Panc1 (cell line): ENCODE data around the gene SCCPDH. TPM values are rescaled to one million over a fixed set of nuclear protein-coding genes. Genes with fewer than 3 reads are reported as not detected.

Experiments used
- ATAC-seq: fragments of 200-7000 bp; cut with Tn5 transposase; 2 replicates; pipeline ENCODE4 v1.9.1; 2020; ENCODE audit warnings: mild to moderate bottlenecking, moderate library complexity
- BruUV-seq: library from RNA; stranded (reverse); fragments of 400-500 nt; replicated peaks from 2 replicates; lab custom pipeline; 2021; lab: Mats Ljungman, UMichigan
- CTCF ChIA-PET: fragments of 300-600 bp; sonication (Branson Sonifier 250); formaldehyde crosslinking; loops from one replicate; lab custom pipeline; 2022; ENCODE audit warnings: antibody characterized with exemption; lab: Charles Lee
- POLR2A ChIA-PET: fragments of 300-600 bp; sonication (Branson Sonifier 250); formaldehyde crosslinking; loops from one replicate; lab custom pipeline; 2022; ENCODE audit warnings: antibody characterized with exemption; lab: Charles Lee
- DNase-seq: peaks from one replicate; pipeline ENCODE4 v3.0.0-alpha.2; 2010; ENCODE audit warnings: low read depth, low spot score
- H3K27ac ChIP-seq: 2 replicates; pipeline ENCODE4 v1.5.1; 2011; ENCODE audit warnings: mild to moderate bottlenecking, low read length, inconsistent platforms
- H3K27me3 ChIP-seq: fragments of 200-500 bp; sonication (Bioruptor generic); 2 replicates; pipeline ENCODE4 v1.6.0; 2014; ENCODE audit warnings: low read length, inconsistent platforms; ENCODE audit not compliant: control insufficient read depth, insufficient read depth
- H3K36me3 ChIP-seq: fragments of 200-500 bp; sonication (Bioruptor generic); 2 replicates; pipeline ENCODE4 v1.5.1; 2014; ENCODE audit warnings: inconsistent platforms, mild to moderate bottlenecking, low read length, moderate library complexity; ENCODE audit not compliant: control insufficient read depth, insufficient read depth
- H3K4me1 ChIP-seq: 2 replicates; pipeline ENCODE4 v1.5.1; 2011; ENCODE audit warnings: inconsistent platforms, mild to moderate bottlenecking, low read length, moderate library complexity; ENCODE audit not compliant: control insufficient read depth, insufficient read depth
- H3K4me3 ChIP-seq, 2 experiments: 2 replicates each; pipeline ENCODE4 v1.5.1; 2011 to 2012; ENCODE audit warnings: low read depth in 2 of 2, low read length in 2 of 2, mild to moderate bottlenecking in 2 of 2, inconsistent platforms in 1 of 2, moderate library complexity in 1 of 2
- H3K9me3 ChIP-seq: fragments of 200-500 bp; sonication (Bioruptor generic); 2 replicates; pipeline ENCODE4 v1.5.1; 2014; ENCODE audit warnings: low read depth, mild to moderate bottlenecking, inconsistent platforms, low read length, moderate library complexity; ENCODE audit not compliant: control insufficient read depth, insufficient read depth
- CTCF ChIP-seq: fragments of 450-650 bp; IDR thresholded peaks from 2 replicates; pipeline ENCODE4 v1.5.1; 2017; ENCODE audit warnings: mild to moderate bottlenecking
- POLR2AphosphoS5 ChIP-seq: IDR thresholded peaks from 2 replicates; pipeline ENCODE4 v1.6.1; 2012; ENCODE audit warnings: mild to moderate bottlenecking, low read depth, low read length, moderate library complexity
- REST ChIP-seq, 2 experiments: IDR thresholded peaks; 2 replicates each; pipeline ENCODE4 v1.6.1; 2011 to 2012; ENCODE audit warnings: low read depth in 2 of 2, control low read depth in 1 of 2, low read length in 1 of 2, mild to moderate bottlenecking in 1 of 2, moderate library complexity in 1 of 2; ENCODE audit not compliant: insufficient read depth in 1 of 2
- SIN3A ChIP-seq: IDR thresholded peaks from 2 replicates; pipeline ENCODE4 v1.6.1; 2012; ENCODE audit warnings: low read depth, mild to moderate bottlenecking, low read length, moderate library complexity, borderline replicate concordance; ENCODE audit not compliant: insufficient read depth
- TCF7L2 ChIP-seq: IDR thresholded peaks from 2 replicates; pipeline ENCODE4 v1.6.1; 2011; ENCODE audit warnings: mild to moderate bottlenecking, low read depth, low read length, inconsistent platforms
- in situ Hi-C: cut with HindIII; loops from 2 replicates; pipeline ENCODE4 v1.10.0; 2016; ENCODE audit warnings: low sequenced_read_pairs, low pct_unique_long_range_greater_than_20kb
- intact Hi-C: fragments of 100-400 bp; cut with micrococcal nuclease; formaldehyde crosslinking; loops from one replicate; pipeline ENCODE4 v1.10.0; 2022; ENCODE audit not compliant: unreplicated experiment
- total RNA-seq: library from RNA; stranded (reverse); gene quantifications from one replicate; pipeline ENCODE4 v1.2.1, GENCODE V29; 2021; ENCODE audit not compliant: unreplicated experiment

The SCCPDH gene
- total RNA-seq, 1 experiment from 2014 or later = 40.2 TPM

GRCh38 chr1:246748006-246748405, 23.8 kb downstream of the SCCPDH start:
- no TSS peak for BruUV-seq
- CTCF ChIA-PET = no interaction called here
- ATAC-seq = no peak
- H3K27ac ChIP-seq = no peak overlapping the region
- 0 out of 2 replicates have a peak, but pooled peaks cover 2% of the 10 kb centered on the region for H3K4me1 ChIP-seq
- intact Hi-C loops (no loop called here), in situ Hi-C loops (no loop called here)
- POLR2A ChIA-PET = interaction anchor here (0.6 to 0.7 kb wide), 2 partner anchors 36 to 672 kb away, joined by 3 to 4 read pairs; no protein-coding TSS in a partner anchor
- H3K4me3 ChIP-seq = no peak overlapping the region
- no peaks in the 10 kb centered on the region for H3K27me3 ChIP-seq
- H3K36me3 ChIP-seq = no peaks in the 10 kb centered on the region
- H3K9me3 ChIP-seq = no peaks in the 10 kb centered on the region
- DNase-seq = no peak
- TF ChIP-seq SIN3A (no peak), REST (IDR thresholded peaks at IDR 0.05; ENCODE audit: insufficient read depth in 1 of 2, low read depth in 2 of 2, low read length in 1 of 2) (no peak), TCF7L2 (no peak), POLR2AphosphoS5 (no peak), CTCF (no peak)

- 0 out of 2 replicates have a peak, but pooled peaks have one; percentile 46 for ATAC-seq
- Histone ChIP-seq H3K27me3 (no peaks in the 10 kb centered on the region), H3K4me1 (0 out of 2 replicates have a peak, but pooled peaks cover 2% of the 10 kb centered on the region), H3K9me3 (no peaks in the 10 kb centered on the region), H3K4me3 (no peak overlapping the region), H3K27ac (no peak overlapping the region), H3K36me3 (no peaks in the 10 kb centered on the region)
- no peak for TF ChIP-seq REST (IDR thresholded peaks at IDR 0.05; ENCODE audit: insufficient read depth in 1 of 2, low read depth in 2 of 2, low read length in 1 of 2)
- TF ChIP-seq TCF7L2 = no peak
- TF ChIP-seq POLR2AphosphoS5 = no peak
- TF ChIP-seq CTCF = no peak
- TF ChIP-seq SIN3A = no peak
- POLR2A ChIA-PET = interaction anchor here (0.6 to 0.7 kb wide), 3 partner anchors 12 to 673 kb away, joined by 4 to 17 read pairs (median 9); no protein-coding TSS in a partner anchor
- intact Hi-C loops = no loop called here
- in situ Hi-C loops = no loop called here
- BruUV-seq = no TSS peak
- DNase-seq = no peak
- CTCF ChIA-PET = no interaction called here
Measured at GRCh38 chr1:246748867-246749266, 24.7 kb downstream of the SCCPDH start.
